C4-2B (cell line): ENCODE measurements around the gene FBXL20.

Source experiments
- CTCF ChIP-seq: fragments of 450-650 bp; conservative IDR thresholded peaks from 2 replicates; pipeline ENCODE4 v1.5.1; 2017; ENCODE audit warnings: mild to moderate bottlenecking
- ZFX ChIP-seq: fragments of 450-650 bp; IDR thresholded peaks from 2 replicates; pipeline ENCODE4 v1.6.1; 2017

GRCh38 chr17:39339272-39339671, 62.2 kb downstream of the FBXL20 start:
- no peak for TF ChIP-seq CTCF
- TF ChIP-seq ZFX = no peak
